Right lung (tissue), 5 donors: ENCODE measurements around the gene MID1. TPM values are rescaled to one million over a fixed set of nuclear protein-coding genes. Genes with fewer than 3 reads are reported as not detected.

Experiments used
- DNase-seq, 2 donors: peaks; one replicate each; pipeline ENCODE4 v3.0.0-alpha.2; 2013
- polyA plus RNA-seq, 5 donors: library from polyadenylated mRNA; unstranded; fragments of 120-200 nt; gene quantifications; one replicate each; pipeline versions ENCODE4 v1.2.1 to v1.2.3, GENCODE V29; 2013; ENCODE audit warnings: inconsistent platforms in 1 of 5, low replicate concordance in 1 of 5; ENCODE audit not compliant: insufficient read length in 5 of 5, insufficient read depth in 1 of 5

Gene MID1
- polyA plus RNA-seq, 5 donors, result 15.6 to 31.5 (median 24.5) TPM

DNA sequence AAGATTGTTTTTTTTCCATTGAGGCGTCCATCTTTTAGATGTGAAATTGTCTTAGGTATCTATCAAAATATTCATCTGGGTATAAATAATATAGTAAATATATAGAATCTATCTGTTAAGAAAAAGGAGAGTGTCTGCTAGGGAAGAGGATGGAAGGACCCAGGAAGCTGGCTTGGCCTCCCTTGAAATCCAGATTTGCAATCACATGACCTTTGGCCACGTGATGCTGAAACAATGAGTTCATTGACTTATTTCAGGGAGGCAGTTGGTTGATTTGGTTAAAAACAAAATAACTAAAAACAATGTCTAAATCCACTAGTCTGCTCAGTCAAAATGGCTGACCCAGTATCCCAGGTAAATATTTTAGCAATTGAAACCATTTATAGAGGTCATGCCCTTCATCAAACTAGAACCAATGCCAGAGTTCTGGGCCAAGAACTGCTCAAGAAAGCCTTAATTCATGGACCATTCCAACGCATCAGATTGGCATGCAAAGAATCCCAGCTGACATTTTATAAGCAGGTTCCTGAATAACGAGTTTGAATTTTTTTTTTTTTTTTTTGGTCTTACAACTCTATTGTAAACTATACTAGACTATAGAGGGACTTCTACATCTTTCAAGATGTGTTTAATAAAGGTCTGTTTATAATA is 172.7 kb downstream of the MID1 start:
- DNase-seq, result no peak

DNA sequence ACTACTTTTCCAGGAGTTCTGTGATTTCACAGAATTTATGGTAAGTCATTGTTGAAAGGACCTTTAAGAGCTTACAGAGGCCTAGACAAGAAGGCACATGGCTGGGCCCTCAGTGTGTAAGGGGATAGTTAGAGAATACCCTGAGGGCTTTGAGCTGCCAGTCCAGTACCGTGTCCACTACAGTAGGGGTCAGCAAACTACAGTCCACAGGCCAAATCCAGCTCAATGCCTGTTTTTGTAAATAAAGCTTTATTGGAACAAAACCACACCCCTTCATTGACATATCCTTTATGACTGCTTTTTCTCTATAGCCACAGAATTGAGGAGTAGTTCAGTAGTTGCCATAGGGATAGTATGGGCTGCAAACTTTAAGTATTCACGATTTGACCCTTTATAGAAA is 176.2 kb downstream of the MID1 start:
- DNase-seq, result no peak

DNA sequence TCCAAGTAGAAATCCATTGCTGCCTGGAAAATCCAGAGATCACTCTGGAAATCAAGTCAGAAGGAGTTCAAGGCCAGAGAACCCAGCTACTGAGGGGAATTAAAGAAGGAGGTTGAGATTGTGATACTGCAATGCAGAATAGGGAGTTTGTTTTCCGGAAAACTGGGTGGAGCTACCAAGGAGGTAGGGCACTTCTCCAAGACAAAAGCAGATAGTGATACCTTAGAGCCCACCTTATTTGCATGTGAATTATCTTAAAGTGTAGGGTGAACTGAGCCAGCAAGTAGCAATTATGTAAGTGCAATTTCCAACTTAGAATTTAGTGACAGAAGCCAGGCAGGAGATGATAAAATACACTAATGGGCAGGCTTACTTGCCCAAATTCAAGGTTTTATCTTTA is 178.9 kb downstream of the MID1 start:
- DNase-seq, result no peak

- DNase-seq, result no peak
Measured at GRCh38 chrX:10433296-10433965, 187.0 kb downstream of the MID1 start.

DNA sequence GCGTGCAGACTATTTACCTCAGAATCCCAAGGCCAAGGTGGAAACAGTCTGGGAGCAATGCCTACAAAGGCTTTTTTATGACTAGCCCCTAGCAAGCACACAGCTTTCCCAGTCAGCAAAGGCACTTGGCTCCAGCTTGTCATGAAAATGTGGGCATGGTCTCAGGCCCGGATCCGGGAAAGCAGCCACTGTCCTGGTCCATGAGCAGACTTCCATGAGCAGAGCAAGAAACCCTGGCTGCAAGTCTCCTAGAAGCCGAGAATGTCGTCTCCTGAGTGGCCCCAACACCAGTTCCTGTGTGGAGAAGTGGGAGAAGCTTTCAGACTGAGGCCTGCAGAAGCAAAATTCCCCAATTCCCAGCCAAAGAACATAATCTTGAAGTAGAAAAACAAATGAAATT is 190.5 kb downstream of the MID1 start:
- no peak for DNase-seq

GRCh38 chrX:10427249-10427648 is 193.1 kb downstream of the MID1 start:
- no peak for DNase-seq

DNA sequence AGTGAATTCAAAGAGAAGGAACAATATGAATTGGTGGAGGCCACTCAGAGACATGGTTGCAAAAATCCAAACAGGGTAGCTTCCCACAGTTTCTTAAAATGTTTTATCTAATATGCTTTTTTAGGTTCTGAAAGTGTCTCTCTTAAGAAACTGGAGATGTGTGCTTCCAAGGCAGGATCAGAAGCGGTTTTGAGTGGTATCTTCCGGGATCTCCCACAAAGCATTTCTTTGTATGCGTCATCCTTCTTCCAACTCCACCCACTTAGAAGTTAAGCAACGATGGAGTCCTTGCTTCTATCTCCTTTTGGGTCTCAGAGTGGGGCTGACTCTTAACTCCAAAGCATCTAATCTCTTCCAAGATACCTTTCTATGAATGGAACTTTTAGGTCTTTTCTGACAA is 196.7 kb downstream of the MID1 start:
- no peak for DNase-seq

GRCh38 chrX:10420134-10420533 is 200.3 kb downstream of the MID1 start:
- no peak for DNase-seq

DNA sequence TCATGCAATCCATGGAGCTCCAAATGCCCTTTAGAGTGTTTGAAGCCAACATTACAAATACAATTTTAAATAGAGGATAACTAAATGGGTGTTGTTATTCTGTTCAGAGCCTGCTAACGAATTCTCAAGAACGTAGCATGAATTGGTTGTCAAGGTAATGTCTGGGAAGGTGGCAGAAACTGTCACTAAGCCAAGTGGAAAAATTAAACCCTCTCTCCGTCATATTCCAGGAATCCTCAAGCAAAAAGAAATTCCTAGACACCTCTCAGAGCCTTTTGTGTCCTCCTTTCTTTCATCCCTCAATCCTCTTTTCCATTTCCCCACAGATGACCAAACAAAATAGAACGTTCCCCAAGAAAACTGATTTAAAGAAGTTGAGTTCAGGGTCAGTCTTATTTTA is 204.0 kb downstream of the MID1 start:
- DNase-seq, result no peak

- no peak for DNase-seq
Measured at GRCh38 chrX:10415306-10416001, 204.9 kb downstream of the MID1 start.

GRCh38 chrX:10414862-10415261 is 205.5 kb downstream of the MID1 start:
- no peak for DNase-seq

DNA sequence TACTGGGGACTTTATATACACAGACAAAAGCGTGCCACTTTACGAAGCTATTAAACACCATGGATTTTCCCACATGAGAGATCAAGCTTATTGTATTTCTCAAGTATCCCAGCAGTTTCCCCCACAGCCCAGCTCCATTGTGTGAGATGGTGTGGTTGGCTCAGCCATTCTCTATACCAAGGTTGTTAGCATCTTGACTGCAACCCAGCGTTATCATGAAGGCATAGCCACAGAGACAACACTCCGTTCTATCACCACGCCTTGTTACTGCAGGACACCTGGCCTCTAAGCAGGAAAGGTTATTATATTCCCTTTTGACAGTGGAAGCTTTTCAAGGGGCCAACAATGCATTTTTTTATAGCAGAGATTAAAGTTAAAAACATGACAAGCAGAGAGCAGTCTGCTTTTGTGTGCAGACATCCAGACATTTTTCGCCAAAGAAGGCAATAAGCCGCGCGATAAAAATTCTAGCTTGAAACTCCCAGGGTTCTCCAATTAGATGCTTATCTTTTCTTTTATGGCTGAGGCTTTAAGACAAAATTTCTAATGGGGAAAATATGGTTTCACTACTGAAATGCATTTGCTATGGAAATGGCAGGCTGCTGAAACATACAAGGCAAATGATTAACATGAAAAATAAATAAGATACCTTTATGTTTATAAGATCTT is 206.1 kb downstream of the MID1 start:
- DNase-seq, result no peak

DNA sequence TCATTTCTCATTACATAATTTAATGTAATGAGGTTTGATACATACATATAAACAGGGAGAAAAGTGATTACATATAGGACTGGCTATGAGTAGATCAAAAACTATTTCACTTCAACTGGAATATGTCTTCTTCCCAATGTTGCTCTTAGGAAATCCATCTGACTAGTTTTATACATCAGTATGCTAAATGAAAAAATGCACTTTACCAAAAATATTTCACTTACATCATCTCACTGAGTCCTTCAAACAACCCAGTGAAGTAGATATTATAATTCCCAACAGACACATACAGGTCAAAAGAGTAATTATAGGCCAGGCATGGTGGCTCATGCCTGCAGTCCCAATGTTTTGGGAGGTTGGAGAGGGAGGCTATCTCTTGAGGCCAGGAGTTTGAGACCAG is 215.9 kb downstream of the MID1 start:
- no peak for DNase-seq

- no peak for DNase-seq
Measured at GRCh38 chrX:10401239-10401638, 219.1 kb downstream of the MID1 start.

DNA sequence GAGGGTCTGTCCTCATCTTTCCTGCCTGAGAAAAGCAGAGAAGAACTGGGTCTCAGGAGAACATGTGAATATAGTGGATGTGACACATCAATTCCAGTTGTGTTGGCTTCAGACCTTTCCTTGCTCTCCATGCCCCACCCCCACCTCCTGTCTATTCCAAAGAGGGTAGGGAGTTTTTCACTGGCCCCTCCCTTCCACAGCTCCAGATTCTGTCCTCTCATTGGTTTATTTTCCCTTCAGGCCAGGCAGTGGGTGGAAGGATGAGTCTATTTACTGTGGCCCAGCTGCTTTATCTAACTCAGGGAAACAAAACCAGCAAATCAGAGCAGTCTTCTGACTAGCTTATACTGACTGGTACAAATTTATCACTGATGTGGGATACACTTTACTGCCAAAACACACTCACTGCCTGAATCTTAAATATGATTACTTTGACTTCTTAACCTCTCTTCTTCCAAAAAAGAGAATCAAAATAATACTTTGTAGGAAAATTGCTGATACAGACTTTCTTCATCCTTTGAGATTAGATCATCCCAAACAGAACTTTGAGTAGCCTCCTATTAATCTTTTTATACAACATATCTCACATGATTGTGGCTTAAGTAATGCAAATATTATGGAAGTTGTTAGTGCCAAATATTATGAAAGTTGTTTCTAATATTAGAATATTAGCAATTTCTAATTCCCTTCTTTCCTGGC is 221.2 kb downstream of the MID1 start:
- no peak for DNase-seq

- DNase-seq, result no peak
Measured at GRCh38 chrX:10398215-10398614, 222.2 kb downstream of the MID1 start.

DNA sequence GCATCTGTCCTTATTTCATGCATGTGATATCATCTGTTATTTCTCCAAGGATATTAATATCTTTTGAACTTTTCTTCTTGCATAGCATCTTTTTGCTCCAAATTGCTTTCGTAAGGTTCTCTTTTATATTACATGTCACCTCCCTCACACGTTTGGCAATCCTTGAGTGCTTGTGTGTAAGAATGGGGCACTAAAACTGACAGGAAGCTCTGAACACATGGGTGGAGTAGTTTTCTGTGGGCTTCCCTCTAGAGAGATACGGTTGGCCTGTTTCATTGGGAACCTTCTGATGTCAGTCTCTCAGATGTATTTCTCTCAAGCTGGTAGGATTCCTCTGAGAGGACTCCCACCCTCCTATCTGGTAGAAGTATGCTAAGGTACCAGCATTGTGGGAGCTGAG is 223.0 kb downstream of the MID1 start:
- DNase-seq, result no peak

- DNase-seq, result no peak
Measured at GRCh38 chrX:10395643-10396042, 224.7 kb downstream of the MID1 start.
